PFSK-1 (cell line): ENCODE measurements around the gene KCNJ6.

Source experiments
- FOXP2 ChIP-seq: optimal IDR thresholded peaks from 2 replicates; pipeline ENCODE3; 2011; ENCODE audit warnings: borderline replicate concordance, control low read depth, inconsistent platforms; ENCODE audit not compliant: insufficient read depth; ENCODE audit errors: extremely low read length, extremely low read depth
- POLR2AphosphoS5 ChIP-seq: IDR thresholded peaks from 2 replicates; pipeline ENCODE4 v1.6.1; 2012; ENCODE audit warnings: low read depth, mild to moderate bottlenecking, control low read depth, low read length, moderate library complexity
- REST ChIP-seq, 2 experiments: IDR thresholded peaks; 2 replicates each; pipeline versions ENCODE4 v1.6.1 to v1.8.0; 2011 to 2012; ENCODE audit warnings: low read depth in 2 of 2, low read length in 2 of 2, control low read depth in 1 of 2, inconsistent platforms in 1 of 2, mild to moderate bottlenecking in 1 of 2, moderate library complexity in 1 of 2; ENCODE audit not compliant: insufficient read depth in 1 of 2
- SIN3A ChIP-seq: IDR thresholded peaks from 2 replicates; pipeline ENCODE4 v1.6.1; 2012; ENCODE audit warnings: mild to moderate bottlenecking, low read length, moderate library complexity, borderline replicate concordance; ENCODE audit not compliant: insufficient read depth
- TAF1 ChIP-seq: IDR thresholded peaks from 2 replicates; pipeline ENCODE4 v1.6.1; 2012; ENCODE audit warnings: low read length, control low read depth, borderline replicate concordance; ENCODE audit not compliant: insufficient read depth

The KCNJ6 gene

GRCh38 chr21:37732927-37733326 lies 183.3 kb downstream of the KCNJ6 start:
- TF ChIP-seq TAF1 (no peak), SIN3A (no peak), REST (IDR thresholded peaks at IDR 0.05; ENCODE audit: insufficient read depth in 1 of 2, low read depth in 2 of 2, low read length in 2 of 2) (no peak), POLR2AphosphoS5 (no peak), FOXP2 (no peak)

GRCh38 chr21:37724201-37724600 lies 192.1 kb downstream of the KCNJ6 start:
- TF ChIP-seq POLR2AphosphoS5 (no peak), TAF1 (no peak), SIN3A (no peak), REST (IDR thresholded peaks at IDR 0.05; ENCODE audit: insufficient read depth in 1 of 2, low read depth in 2 of 2, low read length in 2 of 2) (no peak), FOXP2 (no peak)

GRCh38 chr21:37717534-37717933 lies 198.7 kb downstream of the KCNJ6 start:
- TF ChIP-seq REST (IDR thresholded peaks at IDR 0.05; ENCODE audit: insufficient read depth in 1 of 2, low read depth in 2 of 2, low read length in 2 of 2) = no peak
- TF ChIP-seq POLR2AphosphoS5 = no peak
- TF ChIP-seq FOXP2 = no peak
- TF ChIP-seq TAF1 = no peak

GRCh38 chr21:37711836-37712568 lies 204.3 kb downstream of the KCNJ6 start:
- no peak for TF ChIP-seq SIN3A
- TF ChIP-seq POLR2AphosphoS5 = no peak
- no peak for TF ChIP-seq REST (IDR thresholded peaks at IDR 0.05; ENCODE audit: insufficient read depth in 1 of 2, low read depth in 2 of 2, low read length in 2 of 2)
- TF ChIP-seq FOXP2 = no peak
- TF ChIP-seq TAF1 = no peak
